HAP-1 (cell line): ENCODE results near the gene HSPA1L.
"Not testable (repeated sequence)": the region's sequence is repeated elsewhere in the genome, so short reads cannot be mapped to it uniquely, and the experiment has no call there.

Experiments used
- DNase-seq, 2 experiments: peaks; one replicate each; pipeline ENCODE4 v3.0.0-alpha.2; 2016 to 2020; ENCODE audit warnings: low spot score in 2 of 2
- H3K27me3 ChIP-seq: fragments of 250-450 bp; sonication (Bioruptor Pico); 2 replicates; pipeline ENCODE4 v1.5.1; 2020; ENCODE audit warnings: low read depth, mild to moderate bottlenecking, moderate library complexity
- H3K36me3 ChIP-seq: fragments of 250-450 bp; sonication (Bioruptor Pico); replicated peaks from 2 replicates; pipeline ENCODE4 v1.5.1; 2020; ENCODE audit warnings: mild to moderate bottlenecking
- H3K4me1 ChIP-seq: fragments of 250-450 bp; sonication (Bioruptor Pico); 2 replicates; pipeline ENCODE4 v1.5.1; 2020; ENCODE audit warnings: mild to moderate bottlenecking
- H3K4me3 ChIP-seq: fragments of 250-450 bp; sonication (Bioruptor Pico); 2 replicates; pipeline ENCODE4 v1.5.1; 2020; ENCODE audit warnings: mild to moderate bottlenecking, moderate library complexity
- H3K9me3 ChIP-seq: fragments of 250-450 bp; sonication (Bioruptor Pico); 2 replicates; pipeline ENCODE4 v1.5.1; 2020; ENCODE audit warnings: mild to moderate bottlenecking, moderate library complexity
- in situ Hi-C: fragments of 300-500 bp; cut with MboI; formaldehyde crosslinking; loops from 3 replicates; pipeline ENCODE4 v1.14.3; 2020; ENCODE audit warnings: low sequenced_read_pairs, inconsistent platforms, mixed read lengths

HSPA1L gene

GRCh38 chr6:31794866-31795615 lies 20.0 kb downstream of the HSPA1L start:
- Histone ChIP-seq H3K27me3 (no peaks in the 10 kb centered on the region), H3K9me3 (no peaks in the 10 kb centered on the region), H3K4me3 (peak overlapping the region; percentile 96), H3K4me1 (peaks cover 8% of the 10 kb centered on the region), H3K36me3 (peaks cover 42% of the 10 kb centered on the region)
- in situ Hi-C loops: no loop called here
- no peak for DNase-seq

GRCh38 chr6:31794294-31794865 lies 20.7 kb downstream of the HSPA1L start:
- peak in 1 of 2 experiments; percentile 50 for DNase-seq
- H3K36me3 ChIP-seq: peaks cover 47% of the 10 kb centered on the region
- in situ Hi-C loops: no loop called here
- peak overlapping the region; percentile 96 for H3K4me3 ChIP-seq
- H3K27me3 ChIP-seq: no peaks in the 10 kb centered on the region
- H3K9me3 ChIP-seq: no peaks in the 10 kb centered on the region
- peaks cover 8% of the 10 kb centered on the region for H3K4me1 ChIP-seq

GRCh38 chr6:31793927-31794245 lies 21.2 kb downstream of the HSPA1L start:
- peaks cover 52% of the 10 kb centered on the region for H3K36me3 ChIP-seq
- H3K9me3 ChIP-seq, DNase-seq, H3K27me3 ChIP-seq, H3K4me1 ChIP-seq, in situ Hi-C loops: not testable (repeated sequence)
- peak overlapping the region; percentile 96 for H3K4me3 ChIP-seq

GRCh38 chr6:31792761-31793171 lies 22.3 kb downstream of the HSPA1L start:
- no peaks in the 10 kb centered on the region for H3K9me3 ChIP-seq
- H3K36me3 ChIP-seq: peaks cover 51% of the 10 kb centered on the region
- H3K27me3 ChIP-seq: no peaks in the 10 kb centered on the region
- peaks cover 8% of the 10 kb centered on the region for H3K4me1 ChIP-seq
- in situ Hi-C loops: no loop called here
- no peak for DNase-seq
- H3K4me3 ChIP-seq: no peak overlapping the region

GRCh38 chr6:31792090-31792374 lies 23.1 kb downstream of the HSPA1L start:
- H3K4me1 ChIP-seq: peaks cover 8% of the 10 kb centered on the region
- no peak for DNase-seq
- H3K27me3 ChIP-seq: no peaks in the 10 kb centered on the region
- in situ Hi-C loops: no loop called here
- peaks cover 57% of the 10 kb centered on the region for H3K36me3 ChIP-seq
- no peaks in the 10 kb centered on the region for H3K9me3 ChIP-seq
- no peak overlapping the region for H3K4me3 ChIP-seq

GRCh38 chr6:31791324-31792089 lies 23.6 kb downstream of the HSPA1L start:
- Histone ChIP-seq H3K27me3 (no peaks in the 10 kb centered on the region), H3K4me3 (no peak overlapping the region), H3K9me3 (no peaks in the 10 kb centered on the region), H3K36me3 (peaks cover 57% of the 10 kb centered on the region), H3K4me1 (peaks cover 8% of the 10 kb centered on the region)
- DNase-seq: peak; percentile 81 to 85
- in situ Hi-C loops: no loop called here

- Histone ChIP-seq H3K27me3 (no peaks in the 10 kb centered on the region), H3K4me1 (no peaks in the 10 kb centered on the region), H3K4me3 (no peak overlapping the region), H3K36me3 (peaks cover 85% of the 10 kb centered on the region), H3K9me3 (no peaks in the 10 kb centered on the region)
- DNase-seq: no peak
- in situ Hi-C loops: no loop called here
Observed at GRCh38 chr6:31785475-31785874, 29.6 kb downstream of the HSPA1L start.

- Histone ChIP-seq H3K9me3 (no peaks in the 10 kb centered on the region), H3K27me3 (no peaks in the 10 kb centered on the region), H3K36me3 (peaks cover 87% of the 10 kb centered on the region), H3K4me3 (no peak overlapping the region), H3K4me1 (no peaks in the 10 kb centered on the region)
- in situ Hi-C loops: no loop called here
- no peak for DNase-seq
Observed at GRCh38 chr6:31784098-31784925, 30.8 kb downstream of the HSPA1L start.

- Histone ChIP-seq H3K36me3 (peaks cover 89% of the 10 kb centered on the region), H3K4me1 (peaks cover under 1% of the 10 kb centered on the region), H3K9me3 (no peaks in the 10 kb centered on the region), H3K4me3 (no peak overlapping the region), H3K27me3 (no peaks in the 10 kb centered on the region)
- in situ Hi-C loops: no loop called here
- DNase-seq: no peak
Observed at GRCh38 chr6:31782126-31782855, 32.8 kb downstream of the HSPA1L start.

GRCh38 chr6:31781244-31782125 lies 33.6 kb downstream of the HSPA1L start:
- no peaks in the 10 kb centered on the region for H3K27me3 ChIP-seq
- no peak overlapping the region for H3K4me3 ChIP-seq
- peaks cover 6% of the 10 kb centered on the region for H3K4me1 ChIP-seq
- peaks cover 87% of the 10 kb centered on the region for H3K36me3 ChIP-seq
- no peak for DNase-seq
- no peaks in the 10 kb centered on the region for H3K9me3 ChIP-seq
- in situ Hi-C loops: no loop called here

GRCh38 chr6:31780507-31781243 lies 34.4 kb downstream of the HSPA1L start:
- Histone ChIP-seq H3K9me3 (no peaks in the 10 kb centered on the region), H3K36me3 (peaks cover 80% of the 10 kb centered on the region), H3K27me3 (no peaks in the 10 kb centered on the region), H3K4me3 (no peak overlapping the region), H3K4me1 (peaks cover 6% of the 10 kb centered on the region)
- no peak for DNase-seq
- in situ Hi-C loops: no loop called here

GRCh38 chr6:31779908-31780307 lies 35.2 kb downstream of the HSPA1L start:
- H3K36me3 ChIP-seq: peaks cover 72% of the 10 kb centered on the region
- no peak overlapping the region for H3K4me3 ChIP-seq
- peaks cover 6% of the 10 kb centered on the region for H3K4me1 ChIP-seq
- no peaks in the 10 kb centered on the region for H3K9me3 ChIP-seq
- H3K27me3 ChIP-seq: no peaks in the 10 kb centered on the region
- in situ Hi-C loops: no loop called here
- DNase-seq: no peak
